Esophagus squamous epithelium (tissue), 4 donors: Measurements from ENCODE around the gene INIP.

Experiments
- CTCF ChIP-seq, 6 experiments: fragments of 450-650 bp in 4 of 6; fragments of 200-600 bp in 2 of 6; sonication (generic) in 2 of 6; IDR thresholded peaks; one replicate each; pipeline ENCODE4 v1.5.1; 2016 to 2019; ENCODE audit warnings: antibody characterized with exemption in 6 of 6, mild to moderate bottlenecking in 4 of 6, moderate library complexity in 4 of 6
- POLR2A ChIP-seq, 4 donors: fragments of 450-650 bp; IDR thresholded peaks; one replicate each; pipeline ENCODE4 v1.6.1; 2017; ENCODE audit warnings: antibody characterized with exemption in 4 of 4, mild to moderate bottlenecking in 4 of 4, moderate library complexity in 3 of 4

- no peak for TF ChIP-seq POLR2A (IDR thresholded peaks at IDR 0.05)
- no peak for TF ChIP-seq CTCF (IDR thresholded peaks at IDR 0.05)
Measured at GRCh38 chr9:112669326-112669725, 48.6 kb downstream of the INIP start.
